GM18873 (cell line): Measurements from ENCODE around the gene MBP.
A peak's percentile ranks its signal among the peaks of the same experiment; 100 is the strongest.

ENCODE experiments used
- ATAC-seq: cut with Tn5 transposase; IDR thresholded peaks from one replicate; pipeline ENCODE4 v1.9.1; 2021; ENCODE audit warnings: mild to moderate bottlenecking, moderate library complexity, moderate number of reproducible peaks; ENCODE audit not compliant: unreplicated experiment, low FRiP score

Gene MBP

GRCh38 chr18:77135339-77136075 lies 2.9 kb upstream of the MBP start:
- ATAC-seq, result no peak

GRCh38 chr18:77134611-77135010 lies 2.0 kb upstream of the MBP start:
- ATAC-seq, result no peak

GRCh38 chr18:77133835-77134496 lies 1.4 kb upstream of the MBP start:
- ATAC-seq, result no peak

- no peak for ATAC-seq
These were observed 660 bp upstream of the MBP start for GRCh38 chr18:77133051-77133834.

DNA sequence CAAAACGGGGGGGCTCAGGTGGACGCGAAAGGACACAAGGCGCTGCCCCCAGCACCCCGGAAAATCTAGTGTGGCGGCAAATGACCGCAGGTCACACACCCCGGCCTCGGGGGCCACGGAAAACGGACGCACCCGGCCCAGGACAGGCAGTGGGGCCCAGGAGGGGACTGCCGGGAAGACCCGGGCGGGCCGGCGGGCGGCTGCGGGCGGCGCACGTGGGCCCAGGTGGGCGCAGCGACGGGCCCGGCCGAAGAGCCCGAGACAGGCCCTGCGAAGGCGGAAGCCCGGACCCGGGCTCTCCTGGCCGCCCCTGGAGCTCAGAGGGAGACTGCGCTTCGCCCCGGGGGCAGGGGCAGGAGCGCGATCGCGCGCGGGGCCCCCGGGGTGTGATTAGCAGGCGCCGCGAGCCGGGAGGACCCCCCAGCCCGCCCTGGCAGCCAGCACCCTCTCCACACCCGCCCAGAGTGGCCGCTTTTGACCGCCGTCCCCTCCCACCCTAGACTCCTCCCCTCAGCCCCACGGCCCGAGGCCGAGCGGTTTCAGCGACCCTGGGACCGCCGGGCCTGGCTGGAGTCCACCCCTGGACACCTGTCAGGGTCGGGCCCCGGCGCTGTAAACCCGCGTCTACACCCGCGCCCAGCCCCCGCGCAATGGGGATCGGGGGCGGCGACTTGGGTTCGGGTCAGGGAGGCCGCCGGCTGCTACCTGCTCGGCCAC lies 773 bp downstream of the MBP start:
- peak; percentile 39 for ATAC-seq

DNA sequence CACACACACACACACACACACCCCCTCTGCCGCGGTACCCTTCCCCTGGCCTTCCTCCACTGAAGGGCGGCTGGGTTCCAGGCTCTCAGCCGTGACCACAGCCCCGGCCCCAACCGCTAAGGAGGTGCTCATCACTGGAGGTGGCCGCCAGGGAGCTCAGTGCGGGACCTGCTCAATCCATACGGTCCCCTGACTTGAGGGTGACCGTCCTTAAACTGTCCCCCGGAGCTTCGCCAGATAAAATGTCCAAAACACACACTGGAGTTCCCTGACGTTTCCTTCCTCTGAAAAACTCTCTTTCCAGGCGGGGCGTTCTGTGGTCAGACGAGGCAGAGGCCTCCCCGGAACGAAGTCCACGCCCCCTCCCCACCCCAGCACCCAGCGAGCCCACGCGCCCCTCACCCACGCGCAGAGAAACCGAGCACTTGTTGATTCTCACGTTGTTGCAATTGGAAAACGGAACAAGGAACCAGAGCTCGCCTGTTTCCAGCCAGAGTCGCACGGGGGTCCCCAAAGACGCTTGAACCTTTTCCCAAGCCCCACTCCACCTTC lies 1.4 kb downstream of the MBP start:
- no peak for ATAC-seq

DNA sequence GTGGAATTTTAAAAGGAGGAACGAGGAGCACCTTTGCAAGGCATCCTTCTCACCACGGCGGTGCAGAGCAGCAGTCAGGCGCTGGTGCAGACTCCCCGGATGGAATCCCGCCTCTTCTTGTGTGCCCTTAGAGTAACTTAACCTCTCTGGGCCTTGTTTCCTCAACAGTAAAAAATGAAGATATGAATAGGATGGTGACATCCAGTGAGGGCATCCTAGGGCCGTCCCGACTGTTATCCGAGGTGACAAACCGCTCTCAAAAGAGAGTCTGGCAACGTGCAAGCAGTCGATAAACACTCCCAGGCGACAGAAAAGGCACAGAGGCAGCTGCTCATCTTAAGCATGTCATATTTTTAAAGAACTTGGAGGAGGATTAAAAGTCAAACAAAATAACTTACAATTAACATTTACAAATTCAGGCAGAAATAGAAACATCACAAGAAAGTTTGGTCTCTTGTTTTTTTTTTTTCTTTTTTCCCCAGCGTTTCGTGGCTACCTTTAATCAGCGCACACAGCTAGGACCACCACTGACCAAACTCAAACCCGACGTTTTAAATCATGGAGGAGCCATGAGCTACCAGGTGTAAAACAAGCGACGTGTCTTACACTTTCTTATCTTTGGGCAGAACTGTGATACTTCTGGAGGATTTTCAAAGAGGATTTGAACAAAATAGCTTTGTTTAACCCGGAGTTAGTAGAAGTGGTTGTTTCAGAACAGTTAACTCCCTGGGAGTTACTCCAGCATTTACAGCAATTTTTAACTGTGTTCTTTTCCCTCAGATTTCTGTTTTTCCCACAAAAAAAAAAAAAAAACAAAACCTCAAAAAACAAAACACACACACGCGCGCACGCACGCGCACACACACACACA lies 2.1 kb downstream of the MBP start:
- ATAC-seq, result no peak

- ATAC-seq, result no peak
These were observed 3.4 kb downstream of the MBP start for GRCh38 chr18:77129150-77129551.

DNA sequence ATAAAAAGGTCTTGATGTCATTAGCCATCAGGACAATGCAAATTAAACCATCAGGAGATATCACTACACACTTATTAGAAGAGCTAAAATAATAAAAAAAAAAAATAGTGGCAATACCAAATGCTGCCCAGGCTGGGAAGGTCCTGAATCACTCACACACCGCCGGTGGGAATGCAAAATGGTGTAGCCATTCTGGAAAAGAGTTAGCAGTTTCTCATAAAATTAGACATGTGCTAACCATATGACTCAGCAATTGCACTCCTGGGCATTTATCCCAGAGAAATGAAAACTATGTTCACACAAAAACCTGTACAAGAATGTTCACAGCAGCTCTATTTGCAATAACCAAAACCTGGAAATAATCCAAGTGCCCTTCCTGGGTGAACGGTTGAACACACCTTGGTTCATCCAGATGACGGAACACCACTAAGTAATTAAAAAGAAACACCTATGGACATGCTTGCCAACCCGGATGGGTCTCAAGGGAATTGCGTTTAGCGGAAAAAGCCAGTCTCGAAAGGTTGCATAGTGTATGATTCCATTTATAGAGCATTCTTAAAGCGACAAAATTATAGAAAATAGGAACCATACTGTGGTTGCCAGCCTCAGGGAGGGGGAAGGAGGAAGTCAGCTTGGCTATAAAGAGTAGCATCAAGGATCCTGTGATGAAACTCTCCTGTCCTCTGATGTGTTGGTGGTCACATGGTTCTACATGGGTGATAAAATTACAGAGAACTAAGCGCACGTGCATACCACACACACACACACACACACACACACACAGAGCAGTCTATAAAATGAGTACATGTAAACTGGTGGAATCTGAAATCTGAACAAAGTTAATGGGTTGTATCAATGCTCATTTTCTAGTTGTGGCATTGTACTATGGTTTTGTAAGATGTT lies 4.6 kb downstream of the MBP start:
- peak; percentile 21 for ATAC-seq

DNA sequence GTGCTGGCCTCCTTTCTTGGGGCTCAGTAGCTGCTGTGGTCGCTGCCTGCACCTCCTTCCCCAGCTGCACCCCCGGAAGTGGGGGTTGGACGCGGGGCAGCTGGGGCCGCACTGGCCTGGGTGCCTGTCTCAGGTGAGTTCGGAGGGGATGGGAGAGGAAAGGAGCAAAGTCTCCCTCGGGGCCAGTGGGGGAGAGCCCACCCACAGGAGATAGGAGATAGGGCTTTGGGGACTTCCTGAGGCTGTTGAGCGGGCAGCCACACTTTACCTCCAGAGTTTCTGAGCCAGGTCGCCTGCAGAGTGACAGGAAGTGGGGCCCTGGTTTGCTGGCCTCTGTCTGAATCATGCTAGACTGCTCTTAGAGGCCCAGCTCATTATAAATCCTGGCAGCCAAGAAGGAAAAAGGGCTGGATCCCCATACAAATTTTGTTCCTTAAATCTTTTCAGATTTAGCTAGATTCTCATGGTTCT lies 8.1 kb downstream of the MBP start:
- peak; percentile 61 for ATAC-seq

DNA sequence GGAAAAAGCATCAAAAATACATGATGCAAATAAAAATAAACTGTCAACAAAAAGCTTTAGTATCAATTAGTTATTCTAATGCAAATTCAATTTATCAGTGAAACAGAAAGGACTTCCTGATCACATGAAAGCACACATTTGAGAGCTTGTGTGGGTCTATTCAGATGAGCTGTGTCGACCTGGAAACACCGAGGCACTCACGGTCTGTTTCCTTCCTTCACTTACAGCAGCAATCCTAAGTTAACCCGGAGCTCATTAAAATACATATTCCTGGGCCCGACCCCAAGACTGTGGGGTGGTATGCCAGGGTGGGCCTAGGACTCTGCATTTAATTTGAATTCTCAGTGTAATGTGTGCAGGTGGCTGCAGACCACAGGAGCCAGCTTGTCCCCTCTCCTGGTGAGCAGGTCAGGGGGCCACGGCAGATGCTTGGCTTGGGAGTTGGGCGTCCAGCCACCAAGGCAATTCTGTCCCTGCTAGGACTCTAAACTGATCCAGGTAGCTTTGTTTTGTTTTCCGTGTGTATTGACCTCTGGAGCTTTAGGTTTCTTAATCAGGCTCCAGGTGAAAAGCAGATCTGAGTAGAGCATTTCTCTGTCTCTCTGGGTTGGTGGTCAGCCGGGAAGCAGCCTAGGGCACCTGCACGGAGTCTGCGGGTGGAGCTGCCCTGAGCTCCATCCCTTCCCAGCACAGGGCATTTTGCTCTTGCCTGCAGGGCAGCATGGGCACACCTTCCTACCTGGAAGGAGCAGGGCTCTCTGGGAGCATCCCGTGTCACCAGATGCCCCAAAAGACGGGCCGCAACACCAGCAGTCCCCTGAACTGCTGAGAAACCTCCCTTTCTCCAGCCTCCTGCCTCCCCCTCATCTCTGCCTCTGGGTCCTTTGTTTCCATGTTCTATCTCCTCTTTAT lies 9.0 kb downstream of the MBP start:
- no peak for ATAC-seq

DNA sequence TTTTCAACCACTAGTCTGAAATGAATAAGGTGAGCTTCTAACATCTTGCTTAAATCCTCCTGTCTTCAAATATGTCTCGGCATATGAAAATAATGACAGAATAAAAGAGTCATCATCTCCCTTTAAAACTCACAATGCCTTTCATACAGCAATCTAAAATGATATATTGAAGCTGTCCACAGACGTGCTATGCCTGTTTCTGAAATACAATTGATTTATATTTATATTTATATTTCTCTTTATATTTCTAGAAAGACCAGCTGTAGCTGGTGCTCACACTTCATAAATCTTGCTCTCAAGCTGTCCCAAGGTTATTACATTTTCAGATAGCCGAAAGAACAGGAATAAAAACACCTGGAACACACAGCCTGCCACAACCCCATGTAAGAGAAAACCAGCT lies 11.1 kb downstream of the MBP start:
- ATAC-seq, result no peak

GRCh38 chr18:77119851-77120491 lies 12.6 kb downstream of the MBP start:
- no peak for ATAC-seq

- no peak for ATAC-seq
These were observed 13.3 kb downstream of the MBP start for GRCh38 chr18:77119101-77119850.

DNA sequence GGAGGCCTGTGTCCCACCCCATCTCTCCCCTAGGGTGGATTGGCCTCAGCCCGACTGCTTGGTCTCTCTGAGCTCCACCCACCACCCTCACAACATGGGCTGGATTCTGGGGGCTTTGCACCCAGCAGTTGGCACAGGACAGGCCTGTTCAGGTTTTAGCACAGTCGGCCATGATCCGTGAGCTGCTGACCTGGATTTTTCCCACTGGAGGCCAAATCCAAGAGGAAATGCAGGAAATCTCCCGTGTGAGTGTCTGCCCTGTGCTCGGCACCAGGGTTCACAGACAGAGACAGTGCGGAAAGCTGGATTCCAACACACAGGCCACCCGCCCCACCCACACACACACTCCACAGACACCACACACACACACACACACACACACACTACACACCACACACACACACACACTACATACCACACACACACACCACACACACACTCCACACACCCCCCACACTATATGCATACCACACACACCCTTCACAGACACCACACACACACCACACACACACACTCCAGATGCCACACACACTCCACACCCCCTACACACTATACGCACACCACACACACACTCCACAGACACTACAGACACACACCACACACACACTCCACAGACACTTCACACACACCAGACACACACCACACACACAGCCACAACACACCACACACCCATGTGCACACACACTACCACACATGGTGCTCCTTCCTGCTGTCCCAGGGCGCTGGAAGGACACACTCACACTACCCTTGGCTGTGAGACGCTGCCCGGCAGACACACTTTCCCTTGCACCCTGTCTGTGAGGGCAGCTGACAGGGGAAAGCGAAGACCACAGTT lies 14.1 kb downstream of the MBP start:
- ATAC-seq, result no peak
